NT2/D1 (cell line): ENCODE measurements around the gene OTULIN.

Experiments used
- DNase-seq: peaks from one replicate; pipeline ENCODE4 v3.0.0-alpha.2; 2011; ENCODE audit warnings: low read depth, low spot score
- H3K27me3 ChIP-seq: 2 replicates; pipeline ENCODE4 v1.6.0; 2011; ENCODE audit warnings: mild to moderate bottlenecking; ENCODE audit not compliant: insufficient read length, insufficient read depth
- H3K36me3 ChIP-seq: 2 replicates; pipeline ENCODE4 v1.6.1; 2011; ENCODE audit warnings: mild to moderate bottlenecking, low read length, mixed read lengths; ENCODE audit not compliant: insufficient read depth, insufficient read length
- H3K4me1 ChIP-seq: 2 replicates; pipeline ENCODE4 v1.5.1; 2011; ENCODE audit not compliant: insufficient read depth, insufficient read length
- H3K4me3 ChIP-seq: 2 replicates; pipeline ENCODE4 v1.5.1; 2011; ENCODE audit warnings: low read depth; ENCODE audit not compliant: insufficient read length
- H3K9ac ChIP-seq: 2 replicates; pipeline ENCODE4 v1.6.0; 2011; ENCODE audit warnings: low read depth; ENCODE audit not compliant: insufficient read length
- H3K9me3 ChIP-seq: 2 replicates; pipeline ENCODE4 v1.5.1; 2011; ENCODE audit warnings: mild to moderate bottlenecking, low read length; ENCODE audit not compliant: insufficient read depth
- SUZ12 ChIP-seq: IDR thresholded peaks from 2 replicates; pipeline ENCODE4 v1.6.1; 2011; ENCODE audit not compliant: insufficient read length, insufficient read depth; ENCODE audit errors: extremely low read depth
- YY1 ChIP-seq: IDR thresholded peaks from 2 replicates; pipeline ENCODE4 v1.6.1; 2011; ENCODE audit not compliant: insufficient read length, insufficient read depth
- ZNF274 ChIP-seq: IDR thresholded peaks from 2 replicates; pipeline ENCODE4 v1.6.1; 2011; ENCODE audit warnings: mild to moderate bottlenecking, low read depth, low read length

The OTULIN gene

DNA sequence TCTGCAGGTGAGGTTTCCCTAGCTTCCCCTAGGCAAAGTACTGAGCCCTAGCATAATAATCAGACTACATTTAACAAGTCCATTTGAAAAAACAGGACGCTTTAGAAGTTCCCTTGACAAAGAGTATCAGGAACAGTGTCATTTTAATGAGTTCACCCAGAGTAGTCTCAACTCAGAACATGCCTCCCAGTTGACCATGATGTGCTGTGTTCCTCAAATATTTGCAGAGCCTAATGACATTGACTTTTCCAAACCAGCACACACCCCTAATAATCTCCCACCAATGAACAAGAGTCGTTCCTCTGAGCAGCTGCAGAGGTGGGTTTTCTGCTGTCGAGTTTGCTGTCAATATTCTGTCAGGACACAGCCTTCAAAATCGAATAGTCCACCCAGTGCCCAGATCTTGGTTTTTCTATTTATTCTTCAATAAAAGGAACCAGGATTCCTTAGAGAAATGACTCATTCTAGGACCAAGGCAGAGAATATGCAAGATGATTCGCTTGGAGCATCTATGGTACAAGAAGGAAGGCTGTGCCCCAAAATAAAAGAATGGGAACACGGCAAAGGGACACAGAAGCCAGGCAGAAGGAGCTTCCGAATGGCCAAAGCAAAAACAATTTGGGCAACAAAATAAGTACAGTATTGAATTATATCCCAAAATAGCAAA, 57.6 kb downstream of the OTULIN start:
- Histone ChIP-seq H3K9me3 (no peaks in the 10 kb centered on the region), H3K4me1 (peaks cover 5% of the 10 kb centered on the region), H3K4me3 (no peak overlapping the region), H3K9ac (no peak overlapping the region), H3K36me3 (no peaks in the 10 kb centered on the region), H3K27me3 (no peaks in the 10 kb centered on the region)
- no peak for TF ChIP-seq YY1
- TF ChIP-seq SUZ12, result no peak
- no peak for TF ChIP-seq ZNF274
- DNase-seq, result no peak

GRCh38 chr5:14722923-14723322, 58.4 kb downstream of the OTULIN start:
- TF ChIP-seq ZNF274 (no peak), SUZ12 (no peak), YY1 (no peak)
- H3K4me3 ChIP-seq, result no peak overlapping the region
- H3K9ac ChIP-seq, result no peak overlapping the region
- no peaks in the 10 kb centered on the region for H3K9me3 ChIP-seq
- H3K36me3 ChIP-seq, result no peaks in the 10 kb centered on the region
- DNase-seq, result no peak
- H3K27me3 ChIP-seq, result no peaks in the 10 kb centered on the region
- peaks cover 8% of the 10 kb centered on the region for H3K4me1 ChIP-seq

DNA sequence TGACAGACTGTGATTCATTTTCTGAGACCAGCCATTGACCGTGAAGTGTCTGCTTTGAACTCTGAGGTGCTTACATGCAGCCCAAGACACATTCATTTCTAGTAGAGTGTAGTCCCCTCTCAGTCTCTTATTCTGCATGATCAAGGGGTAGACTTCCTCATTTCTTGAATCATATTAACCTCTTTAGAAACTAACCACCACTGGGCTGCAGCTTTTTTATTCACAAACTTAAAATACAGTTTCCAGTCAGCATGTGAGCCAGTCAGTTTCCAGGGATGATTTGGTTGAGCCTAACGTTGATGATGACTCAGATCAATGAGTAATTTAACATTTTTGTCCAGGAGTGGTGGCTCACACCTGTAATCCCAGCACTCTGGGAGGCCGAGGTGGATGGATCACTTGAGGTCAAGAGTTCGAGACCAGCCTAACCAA, 59.2 kb downstream of the OTULIN start:
- Histone ChIP-seq H3K4me1 (peaks cover 10% of the 10 kb centered on the region), H3K9me3 (no peaks in the 10 kb centered on the region), H3K27me3 (no peaks in the 10 kb centered on the region), H3K4me3 (no peak overlapping the region), H3K9ac (no peak overlapping the region), H3K36me3 (no peaks in the 10 kb centered on the region)
- TF ChIP-seq YY1 (no peak), ZNF274 (no peak), SUZ12 (no peak)
- no peak for DNase-seq

DNA sequence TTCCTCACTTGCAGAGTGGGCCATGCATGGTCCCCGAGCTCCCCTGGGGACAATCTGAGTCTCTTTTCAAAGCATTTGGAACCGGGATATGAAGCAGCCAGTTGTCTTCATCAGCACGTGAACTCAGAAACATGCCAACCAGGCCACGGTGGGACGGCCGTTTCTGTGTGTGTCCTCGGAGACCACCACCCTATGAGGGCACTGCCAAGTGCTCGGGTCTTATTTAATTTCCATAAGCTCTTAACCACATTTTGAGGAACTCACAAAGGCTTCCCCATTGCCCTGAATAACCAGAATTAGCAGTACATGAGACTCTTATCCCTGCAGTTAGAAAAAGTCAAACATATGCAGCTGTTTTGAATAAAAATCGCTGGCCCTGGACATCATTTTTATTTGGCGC, 60.1 kb downstream of the OTULIN start:
- Histone ChIP-seq H3K9me3 (no peaks in the 10 kb centered on the region), H3K4me3 (no peak overlapping the region), H3K27me3 (no peaks in the 10 kb centered on the region), H3K36me3 (no peaks in the 10 kb centered on the region), H3K9ac (no peak overlapping the region), H3K4me1 (peaks cover 12% of the 10 kb centered on the region)
- no peak for DNase-seq
- TF ChIP-seq YY1, result no peak
- TF ChIP-seq ZNF274, result no peak
- no peak for TF ChIP-seq SUZ12

- Histone ChIP-seq H3K9ac (peak overlapping the region; percentile 32), H3K4me3 (no peak overlapping the region), H3K9me3 (no peaks in the 10 kb centered on the region), H3K27me3 (no peaks in the 10 kb centered on the region), H3K36me3 (no peaks in the 10 kb centered on the region), H3K4me1 (peaks cover 12% of the 10 kb centered on the region)
- no peak for DNase-seq
- TF ChIP-seq ZNF274 (no peak), YY1 (no peak), SUZ12 (no peak)
Measured at GRCh38 chr5:14726066-14726838, 61.7 kb downstream of the OTULIN start.

- DNase-seq, result peak; percentile 72
- peaks cover 12% of the 10 kb centered on the region for H3K4me1 ChIP-seq
- no peak overlapping the region for H3K9ac ChIP-seq
- H3K9me3 ChIP-seq, result no peaks in the 10 kb centered on the region
- TF ChIP-seq YY1 (no peak), ZNF274 (no peak), SUZ12 (no peak)
- H3K36me3 ChIP-seq, result no peaks in the 10 kb centered on the region
- H3K4me3 ChIP-seq, result no peak overlapping the region
- H3K27me3 ChIP-seq, result no peaks in the 10 kb centered on the region
Measured at GRCh38 chr5:14727428-14727865, 62.9 kb downstream of the OTULIN start.

DNA sequence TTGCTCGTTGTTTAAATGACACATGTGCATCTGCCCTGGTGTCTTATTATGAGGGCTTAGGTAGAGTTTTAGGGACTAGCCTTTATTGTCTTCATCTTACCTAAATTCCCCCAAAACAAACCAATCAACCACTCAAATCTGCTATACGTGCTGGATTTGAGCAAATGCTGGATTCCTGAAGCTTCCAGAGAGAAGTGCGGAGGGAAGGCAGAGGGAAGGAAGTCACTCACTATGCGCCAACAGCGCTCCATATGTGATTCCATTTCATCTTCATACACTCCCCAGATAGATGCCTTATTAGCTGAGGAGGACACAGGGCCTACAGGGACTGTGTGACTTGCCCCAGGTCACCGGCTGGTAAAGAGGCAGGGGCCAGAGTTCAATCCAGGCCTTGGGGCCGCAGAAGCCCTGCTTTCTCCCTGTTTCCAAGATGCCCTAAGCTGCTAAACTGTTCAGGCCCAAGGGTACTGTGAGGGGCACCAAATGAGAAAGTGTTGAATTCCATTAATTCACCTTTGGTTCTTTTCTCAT, 63.5 kb downstream of the OTULIN start:
- no peaks in the 10 kb centered on the region for H3K9me3 ChIP-seq
- DNase-seq, result no peak
- H3K27me3 ChIP-seq, result no peaks in the 10 kb centered on the region
- no peak for TF ChIP-seq YY1
- TF ChIP-seq SUZ12, result no peak
- TF ChIP-seq ZNF274, result no peak
- H3K4me1 ChIP-seq, result peaks cover 12% of the 10 kb centered on the region
- no peak overlapping the region for H3K4me3 ChIP-seq
- peak overlapping the region; percentile 42 for H3K9ac ChIP-seq
- H3K36me3 ChIP-seq, result no peaks in the 10 kb centered on the region
